Lower lobe of right lung (tissue), 2 donors: ENCODE data around the gene IDNK. TPM values are rescaled to one million over a fixed set of nuclear protein-coding genes. Genes with fewer than 3 reads are reported as not detected.

ENCODE experiments used
- ATAC-seq, 2 donors: fragments of 200-7000 bp; cut with Tn5 transposase; one replicate each; pipeline ENCODE4 v1.9.1; 2020 to 2022; ENCODE audit warnings: mild to moderate bottlenecking in 2 of 2, moderate library complexity in 2 of 2
- DNase-seq: peaks from one replicate; pipeline ENCODE4 v3.0.0-alpha.2; 2020
- H3K27ac ChIP-seq: fragments of 200-600 bp; one replicate; pipeline ENCODE4 v1.8.0; 2022
- H3K27me3 ChIP-seq: fragments of 200-600 bp; one replicate; pipeline ENCODE4 v1.8.0; 2022; ENCODE audit warnings: low read depth
- H3K36me3 ChIP-seq: fragments of 200-600 bp; one replicate; pipeline ENCODE4 v1.8.0; 2022; ENCODE audit warnings: mild to moderate bottlenecking
- H3K4me1 ChIP-seq: fragments of 200-600 bp; one replicate; pipeline ENCODE4 v1.8.0; 2022
- H3K4me3 ChIP-seq: fragments of 200-600 bp; one replicate; pipeline ENCODE4 v1.8.0; 2022; ENCODE audit warnings: mild to moderate bottlenecking
- H3K9me3 ChIP-seq: fragments of 200-600 bp; one replicate; pipeline ENCODE4 v1.8.0; 2022
- intact Hi-C: fragments of 100-400 bp; cut with DNase I; formaldehyde crosslinking; loops from one replicate; pipeline ENCODE4 v1.11.0; 2022
- total RNA-seq: library from RNA; stranded (reverse); fragmentation: NEBNext Ultra II Directional; extraction: Animal tissue kit (Norgen Biotek cat#: 25700); gene quantifications from one replicate; pipeline ENCODE4 v1.2.1, GENCODE V29; 2021
- TF ChIP-seq, protein P1 (sequence below): fragments of 200-600 bp; IDR thresholded peaks from one replicate; pipeline ENCODE4 v1.8.0; 2022; ENCODE audit warnings: antibody characterized with exemption, mild to moderate bottlenecking
- donor health status: DM: no; HTN: yes; CAD: no; lungs with severe emphysema.

Gene IDNK
- total RNA-seq, 1 donor from 2014 or later, result 4.2 TPM

GRCh38 chr9:83636813-83637212, 13.9 kb downstream of the IDNK start:
- DNase-seq (no peak), ATAC-seq (no peak)
- H3K36me3 ChIP-seq, result no peaks in the 10 kb centered on the region
- TF ChIP-seq, protein P1, sequence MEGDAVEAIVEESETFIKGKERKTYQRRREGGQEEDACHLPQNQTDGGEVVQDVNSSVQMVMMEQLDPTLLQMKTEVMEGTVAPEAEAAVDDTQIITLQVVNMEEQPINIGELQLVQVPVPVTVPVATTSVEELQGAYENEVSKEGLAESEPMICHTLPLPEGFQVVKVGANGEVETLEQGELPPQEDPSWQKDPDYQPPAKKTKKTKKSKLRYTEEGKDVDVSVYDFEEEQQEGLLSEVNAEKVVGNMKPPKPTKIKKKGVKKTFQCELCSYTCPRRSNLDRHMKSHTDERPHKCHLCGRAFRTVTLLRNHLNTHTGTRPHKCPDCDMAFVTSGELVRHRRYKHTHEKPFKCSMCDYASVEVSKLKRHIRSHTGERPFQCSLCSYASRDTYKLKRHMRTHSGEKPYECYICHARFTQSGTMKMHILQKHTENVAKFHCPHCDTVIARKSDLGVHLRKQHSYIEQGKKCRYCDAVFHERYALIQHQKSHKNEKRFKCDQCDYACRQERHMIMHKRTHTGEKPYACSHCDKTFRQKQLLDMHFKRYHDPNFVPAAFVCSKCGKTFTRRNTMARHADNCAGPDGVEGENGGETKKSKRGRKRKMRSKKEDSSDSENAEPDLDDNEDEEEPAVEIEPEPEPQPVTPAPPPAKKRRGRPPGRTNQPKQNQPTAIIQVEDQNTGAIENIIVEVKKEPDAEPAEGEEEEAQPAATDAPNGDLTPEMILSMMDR, result no peak
- no peak overlapping the region for H3K27ac ChIP-seq
- intact Hi-C loops, result no loop called here
- H3K27me3 ChIP-seq, result no peaks in the 10 kb centered on the region
- H3K9me3 ChIP-seq, result no peaks in the 10 kb centered on the region
- H3K4me3 ChIP-seq, result no peak overlapping the region
- H3K4me1 ChIP-seq, result no peaks in the 10 kb centered on the region

- DNase-seq, result no peak
- Histone ChIP-seq H3K27ac (no peak overlapping the region), H3K4me1 (no peaks in the 10 kb centered on the region), H3K27me3 (no peaks in the 10 kb centered on the region), H3K36me3 (no peaks in the 10 kb centered on the region), H3K9me3 (no peaks in the 10 kb centered on the region), H3K4me3 (no peak overlapping the region)
- intact Hi-C loops, result no loop called here
- no peak for ATAC-seq
- TF ChIP-seq, protein P1, result no peak
Observed at GRCh38 chr9:83637389-83637788, 14.4 kb downstream of the IDNK start.

- Histone ChIP-seq H3K9me3 (no peaks in the 10 kb centered on the region), H3K4me1 (no peaks in the 10 kb centered on the region), H3K36me3 (peaks cover 4% of the 10 kb centered on the region), H3K4me3 (no peak overlapping the region), H3K27me3 (no peaks in the 10 kb centered on the region), H3K27ac (no peak overlapping the region)
- ATAC-seq, result no peak
- DNase-seq, result no peak
- intact Hi-C loops, result no loop called here
- TF ChIP-seq, protein P1, result no peak
Observed at GRCh38 chr9:83639266-83639665, 16.3 kb downstream of the IDNK start.

DNA sequence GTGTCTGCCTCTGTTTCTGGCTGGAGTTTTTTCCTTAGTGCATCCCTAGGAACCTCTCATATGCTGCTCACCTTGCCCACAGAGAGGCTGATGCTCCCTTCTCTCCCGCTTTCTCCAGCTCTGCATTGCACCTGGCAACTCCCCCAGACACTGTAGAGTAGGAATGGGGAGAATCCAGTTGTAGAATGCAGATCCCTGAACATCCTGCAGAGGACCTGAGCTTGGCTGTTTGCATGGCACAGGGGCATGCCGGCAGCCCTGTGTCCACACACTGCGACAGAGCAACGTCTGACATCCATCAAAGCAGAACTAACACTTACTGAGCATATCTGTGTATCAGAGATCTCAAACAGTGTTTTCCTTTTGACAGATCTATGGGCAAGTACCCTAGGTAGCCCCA, 19.9 kb downstream of the IDNK start:
- no peaks in the 10 kb centered on the region for H3K4me1 ChIP-seq
- no peak for ATAC-seq

DNA sequence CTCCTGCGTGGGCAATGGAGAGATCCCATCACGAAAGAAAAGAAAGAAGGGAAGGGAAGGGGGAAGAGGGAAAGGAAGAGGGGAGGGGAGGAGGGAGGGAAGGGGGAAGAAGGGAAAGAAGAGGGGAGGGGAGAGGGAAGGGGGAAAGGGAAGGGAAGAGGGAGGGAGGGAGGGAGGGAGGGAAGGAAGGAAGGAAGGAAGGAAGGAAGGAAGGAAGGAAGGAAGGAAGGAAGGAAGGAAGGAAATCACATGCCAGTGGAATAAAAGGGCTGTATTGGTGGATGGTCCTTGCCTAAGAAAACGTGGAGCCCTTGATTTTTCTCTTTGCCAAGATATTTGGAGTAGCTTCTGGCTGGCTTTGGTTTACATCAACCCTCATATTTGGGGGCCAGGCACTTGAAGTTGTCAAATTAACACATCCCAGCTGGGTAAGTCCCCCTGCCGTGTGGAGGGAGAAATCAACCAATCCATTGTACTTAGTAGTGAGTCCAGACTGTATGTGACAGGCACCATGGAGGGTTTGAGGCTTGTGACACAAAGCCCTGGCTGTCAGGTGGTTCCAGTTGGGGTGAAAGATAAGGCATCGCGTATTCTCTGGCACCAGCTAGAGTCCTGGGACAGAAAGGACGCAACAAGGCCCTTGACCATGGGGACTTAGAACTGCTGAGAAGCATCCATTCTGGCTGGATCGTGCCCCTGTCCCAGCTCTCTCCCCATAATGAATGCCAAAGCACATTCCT, 23.7 kb downstream of the IDNK start:
- Histone ChIP-seq H3K36me3 (peaks cover 26% of the 10 kb centered on the region), H3K4me3 (no peak overlapping the region), H3K9me3 (no peaks in the 10 kb centered on the region), H3K27ac (no peak overlapping the region), H3K4me1 (no peaks in the 10 kb centered on the region), H3K27me3 (no peaks in the 10 kb centered on the region)
- DNase-seq (no peak), ATAC-seq (no peak)
- intact Hi-C loops, result no loop called here
- TF ChIP-seq, protein P1, result no peak

More for the DNA sequence above, 19.9 kb downstream of the IDNK start:
- DNase-seq, result no peak
- Histone ChIP-seq H3K4me3 (no peak overlapping the region), H3K27me3 (no peaks in the 10 kb centered on the region), H3K27ac (no peak overlapping the region), H3K9me3 (no peaks in the 10 kb centered on the region), H3K36me3 (peaks cover 10% of the 10 kb centered on the region)
- intact Hi-C loops, result no loop called here
- TF ChIP-seq, protein P1, result no peak
